Fibroblast of lung (primary cell): ENCODE data around the gene SLIT3. TPM values are rescaled to one million over a fixed set of nuclear protein-coding genes. Genes with fewer than 3 reads are reported as not detected.

Experiments
- DNase-seq, 2 donors: peaks; one replicate each; pipeline versions ENCODE4 v3.0.0 to v3.0.0-alpha.2; 2010; ENCODE audit warnings: low read depth in 2 of 2
- H2AFZ ChIP-seq: 2 replicates; pipeline ENCODE4 v1.5.1; 2012; ENCODE audit warnings: low read length, control low read depth, inconsistent platforms
- H3K27ac ChIP-seq: 2 replicates; pipeline ENCODE4 v1.5.1; 2011; ENCODE audit warnings: low read length, control low read depth; ENCODE audit not compliant: insufficient read depth
- H3K27me3 ChIP-seq: 2 replicates; pipeline ENCODE4 v1.5.1; 2011; ENCODE audit warnings: mild to moderate bottlenecking, low read length; ENCODE audit not compliant: control insufficient read depth, insufficient read depth
- H3K36me3 ChIP-seq: 2 replicates; pipeline ENCODE4 v1.5.1; 2011; ENCODE audit warnings: low read length; ENCODE audit not compliant: control insufficient read depth, insufficient read depth
- H3K4me1 ChIP-seq: 2 replicates; pipeline ENCODE4 v1.5.1; 2011; ENCODE audit warnings: low read length; ENCODE audit not compliant: control insufficient read depth, insufficient read depth; ENCODE audit errors: extremely low read depth
- H3K4me2 ChIP-seq: 2 replicates; pipeline ENCODE4 v1.5.1; 2011; ENCODE audit warnings: low read length, control low read depth; ENCODE audit not compliant: insufficient read depth; ENCODE audit errors: extremely low read depth
- H3K4me3 ChIP-seq, 4 experiments: fragments of 200-600 bp in 1 of 4; sonication (generic) in 1 of 4; replicated peaks in 1 of 4; 2 replicates each; pipeline ENCODE4 v1.5.1; 2011 to 2016; ENCODE audit warnings: low read length in 4 of 4, low read depth in 3 of 4, mild to moderate bottlenecking in 3 of 4, control low read depth in 2 of 4, inconsistent platforms in 1 of 4, mixed read lengths in 1 of 4; ENCODE audit not compliant: insufficient read depth in 1 of 4; ENCODE audit errors: control extremely low read depth in 1 of 4
- H3K79me2 ChIP-seq: 2 replicates; pipeline ENCODE4 v1.5.1; 2012; ENCODE audit warnings: mild to moderate bottlenecking, low read length, inconsistent platforms; ENCODE audit not compliant: control insufficient read depth, insufficient read depth
- H3K9ac ChIP-seq: 2 replicates; pipeline ENCODE4 v1.5.1; 2011; ENCODE audit warnings: mild to moderate bottlenecking, low read length, control low read depth; ENCODE audit not compliant: insufficient read depth
- H3K9me3 ChIP-seq: 2 replicates; pipeline ENCODE4 v1.5.1; 2012; ENCODE audit warnings: low read depth, low read length; ENCODE audit not compliant: control insufficient read depth, insufficient read depth
- H4K20me1 ChIP-seq: 2 replicates; pipeline ENCODE4 v1.5.1; 2011; ENCODE audit warnings: low read length; ENCODE audit not compliant: control insufficient read depth, insufficient read depth; ENCODE audit errors: extremely low read depth
- EZH2 ChIP-seq: IDR thresholded peaks from 2 replicates; pipeline ENCODE4 v1.5.1; 2012; ENCODE audit warnings: low read length, control low read depth, mild to moderate bottlenecking; ENCODE audit errors: missing control alignments
- polyA plus RNA-seq, 2 donors: library from polyadenylated mRNA; depleted of rRNA in 1 of 2; stranded (reverse) in 1 of 2; unstranded in 1 of 2; fragments of >200 nt; gene quantifications; 2 replicates each; pipeline ENCODE4 v1.2.1, GENCODE V29; 2011 to 2012; ENCODE audit warnings: missing spikeins in 1 of 2
- total RNA-seq: library from RNA; depleted of rRNA; stranded (reverse); fragments of >200 nt; gene quantifications from 2 replicates; pipeline ENCODE4 v1.2.1, GENCODE V29; 2014
- TF ChIP-seq, protein P1 (sequence below), 2 donors: IDR thresholded peaks in 1 of 2; conservative IDR thresholded peaks in 1 of 2; 1 replicate in 1 of 2; 2 replicates in 1 of 2; pipeline ENCODE4 v1.5.1; 2011 to 2012; ENCODE audit warnings: low read length in 2 of 2, control low read depth in 1 of 2, inconsistent platforms in 1 of 2, low read depth in 1 of 2, mild to moderate bottlenecking in 1 of 2

The SLIT3 gene
- total and polyA plus RNA-seq, 2 donors (not counting 1 experiment from before 2014, with no cell fraction given): 1.6 to 4.6 TPM

DNA sequence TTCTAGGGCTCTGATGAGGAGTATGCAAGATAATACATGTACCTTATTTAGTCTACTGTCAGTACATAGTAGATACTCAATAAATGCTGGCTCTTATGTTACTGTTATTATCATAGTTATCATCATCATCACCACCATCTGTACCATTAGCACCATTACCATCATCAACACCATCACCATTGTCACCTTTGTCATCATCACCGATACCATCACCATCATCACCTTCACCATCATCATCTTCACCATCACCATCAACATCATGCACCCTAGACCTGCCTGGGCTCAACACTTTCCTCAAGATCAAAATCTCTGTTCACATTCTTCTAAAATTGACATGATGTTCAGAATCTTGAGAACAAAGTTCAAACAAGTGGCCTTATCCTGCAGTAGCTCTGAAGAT, 595.6 kb downstream of the SLIT3 start:
- Histone ChIP-seq H3K27ac (no peak overlapping the region), H2AFZ (no peak overlapping the region), H3K27me3 (no peaks in the 10 kb centered on the region), H4K20me1 (no peaks in the 10 kb centered on the region), H3K4me1 (no peaks in the 10 kb centered on the region), H3K4me2 (no peak overlapping the region), H3K9me3 (no peaks in the 10 kb centered on the region), H3K9ac (no peak overlapping the region), H3K36me3 (no peaks in the 10 kb centered on the region), H3K79me2 (no peaks in the 10 kb centered on the region), H3K4me3 (no peak overlapping the region)
- no peak for TF ChIP-seq EZH2
- TF ChIP-seq, protein P1, sequence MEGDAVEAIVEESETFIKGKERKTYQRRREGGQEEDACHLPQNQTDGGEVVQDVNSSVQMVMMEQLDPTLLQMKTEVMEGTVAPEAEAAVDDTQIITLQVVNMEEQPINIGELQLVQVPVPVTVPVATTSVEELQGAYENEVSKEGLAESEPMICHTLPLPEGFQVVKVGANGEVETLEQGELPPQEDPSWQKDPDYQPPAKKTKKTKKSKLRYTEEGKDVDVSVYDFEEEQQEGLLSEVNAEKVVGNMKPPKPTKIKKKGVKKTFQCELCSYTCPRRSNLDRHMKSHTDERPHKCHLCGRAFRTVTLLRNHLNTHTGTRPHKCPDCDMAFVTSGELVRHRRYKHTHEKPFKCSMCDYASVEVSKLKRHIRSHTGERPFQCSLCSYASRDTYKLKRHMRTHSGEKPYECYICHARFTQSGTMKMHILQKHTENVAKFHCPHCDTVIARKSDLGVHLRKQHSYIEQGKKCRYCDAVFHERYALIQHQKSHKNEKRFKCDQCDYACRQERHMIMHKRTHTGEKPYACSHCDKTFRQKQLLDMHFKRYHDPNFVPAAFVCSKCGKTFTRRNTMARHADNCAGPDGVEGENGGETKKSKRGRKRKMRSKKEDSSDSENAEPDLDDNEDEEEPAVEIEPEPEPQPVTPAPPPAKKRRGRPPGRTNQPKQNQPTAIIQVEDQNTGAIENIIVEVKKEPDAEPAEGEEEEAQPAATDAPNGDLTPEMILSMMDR (conservative IDR thresholded peaks at IDR 0.05 in 1 of 2, IDR thresholded peaks at IDR 0.05 in 1 of 2; ENCODE audit: low read depth in 1 of 2, low read length in 2 of 2): no peak
- DNase-seq: no peak

DNA sequence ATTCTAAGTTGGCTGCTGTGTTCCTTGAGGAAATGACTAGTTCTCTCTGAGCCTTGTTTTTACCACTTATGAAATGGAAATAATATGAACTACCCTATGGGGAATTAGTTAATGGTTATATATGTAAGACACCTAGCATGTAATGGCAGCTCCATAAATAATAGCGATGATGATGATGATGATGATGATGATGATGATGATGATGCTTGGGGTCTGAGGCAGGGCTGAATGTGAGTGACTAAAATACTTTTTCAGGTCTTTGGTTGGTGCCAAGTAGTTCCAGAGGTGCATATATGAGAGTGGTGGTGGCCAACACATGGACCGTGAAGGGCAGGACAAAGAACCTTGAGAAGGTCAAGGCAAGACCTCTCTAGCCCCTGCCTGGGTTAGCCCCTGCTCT, 598.4 kb downstream of the SLIT3 start:
- no peaks in the 10 kb centered on the region for H3K9me3 ChIP-seq
- no peaks in the 10 kb centered on the region for H3K36me3 ChIP-seq
- H3K4me3 ChIP-seq: no peak overlapping the region
- H2AFZ ChIP-seq: no peak overlapping the region
- no peaks in the 10 kb centered on the region for H3K79me2 ChIP-seq
- H3K27me3 ChIP-seq: no peaks in the 10 kb centered on the region
- no peak overlapping the region for H3K9ac ChIP-seq
- TF ChIP-seq EZH2: no peak
- H3K4me1 ChIP-seq: no peaks in the 10 kb centered on the region
- H3K27ac ChIP-seq: no peak overlapping the region
- no peak for DNase-seq
- H3K4me2 ChIP-seq: no peak overlapping the region
- H4K20me1 ChIP-seq: no peaks in the 10 kb centered on the region

DNA sequence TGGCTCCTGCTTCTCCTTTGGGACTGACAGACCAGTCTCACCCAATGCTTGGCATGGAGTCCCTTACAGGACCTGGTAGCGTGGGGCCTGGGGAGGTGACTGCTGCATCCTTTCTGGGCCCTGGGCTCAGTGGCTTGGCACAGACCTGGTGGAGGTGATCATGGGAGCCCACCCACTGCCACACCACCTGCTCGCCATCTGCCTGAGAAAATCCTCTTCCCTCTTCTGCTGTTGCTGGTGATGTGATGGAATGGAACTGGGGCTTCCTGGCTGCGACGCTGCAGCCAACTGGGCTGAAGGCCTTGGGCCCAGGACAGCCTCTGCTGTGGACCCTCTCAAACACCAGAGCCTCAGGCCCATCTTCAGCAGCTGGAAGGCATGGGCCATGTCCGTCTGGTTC, 599.3 kb downstream of the SLIT3 start:
- TF ChIP-seq, protein P1 (conservative IDR thresholded peaks at IDR 0.05 in 1 of 2, IDR thresholded peaks at IDR 0.05 in 1 of 2; ENCODE audit: low read depth in 1 of 2, low read length in 2 of 2): no peak
- no peak for TF ChIP-seq EZH2
- Histone ChIP-seq H3K4me1 (no peaks in the 10 kb centered on the region), H3K27ac (no peak overlapping the region), H3K36me3 (no peaks in the 10 kb centered on the region), H3K27me3 (peaks cover 4% of the 10 kb centered on the region), H3K9ac (no peak overlapping the region), H2AFZ (no peak overlapping the region), H3K9me3 (no peaks in the 10 kb centered on the region), H4K20me1 (no peaks in the 10 kb centered on the region), H3K79me2 (no peaks in the 10 kb centered on the region), H3K4me2 (no peak overlapping the region), H3K4me3 (no peak overlapping the region)
- DNase-seq: no peak
